Activated CD8-positive, alpha-beta memory T cell treated with anti-CD3 and anti-CD28 coated beads, Interleukin-2, amount 50 U/mL, for 24 hours (primary cell): ENCODE data around the gene ASF1B.
"Not testable (repeated sequence)": the region's sequence is repeated elsewhere in the genome, so short reads cannot be mapped to it uniquely, and the experiment has no call there.

Experiments
- DNase-seq: peaks from one replicate; pipeline ENCODE4 v3.0.0-alpha.2; 2020; ENCODE audit errors: extremely low read depth

The ASF1B gene

DNA sequence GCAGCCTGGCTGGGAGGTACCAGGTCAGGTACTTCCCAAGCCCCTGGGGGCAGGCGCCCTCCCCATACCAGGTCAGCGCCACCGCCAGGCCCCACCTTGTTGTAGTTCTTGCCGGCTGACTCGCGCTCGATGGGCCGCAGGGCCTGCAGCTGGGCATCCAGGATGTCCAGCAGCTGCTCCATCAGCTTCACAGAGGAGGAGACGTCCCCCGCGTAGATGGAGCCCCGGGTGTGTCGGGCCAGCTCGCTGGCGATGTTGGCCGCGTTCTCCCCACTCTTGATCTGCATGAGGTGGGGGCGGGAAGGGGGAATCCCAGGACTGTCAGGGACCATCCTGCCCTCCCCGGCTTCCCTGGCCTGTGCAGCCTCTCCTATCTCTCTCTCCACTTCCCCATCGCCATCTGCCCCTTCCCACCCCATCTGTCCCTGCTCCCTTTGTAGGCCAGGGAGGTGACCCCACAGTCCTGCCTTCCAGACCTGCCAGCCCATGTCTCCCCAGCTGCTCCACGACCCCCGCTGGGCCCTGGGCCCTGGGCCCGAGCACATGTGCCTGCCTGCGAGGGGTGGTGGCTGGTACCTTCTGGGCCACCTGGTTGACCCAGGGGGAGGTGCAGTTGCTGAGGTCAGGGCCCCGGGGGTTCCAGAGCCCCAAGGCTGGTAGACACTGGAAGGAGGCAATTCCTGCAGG lies 23.8 kb upstream of the ASF1B start:
- DNase-seq = no peak

GRCh38 chr19:14159059-14159458 lies 22.7 kb upstream of the ASF1B start:
- DNase-seq = no peak

GRCh38 chr19:14158276-14159023 lies 22.1 kb upstream of the ASF1B start:
- no peak for DNase-seq

DNA sequence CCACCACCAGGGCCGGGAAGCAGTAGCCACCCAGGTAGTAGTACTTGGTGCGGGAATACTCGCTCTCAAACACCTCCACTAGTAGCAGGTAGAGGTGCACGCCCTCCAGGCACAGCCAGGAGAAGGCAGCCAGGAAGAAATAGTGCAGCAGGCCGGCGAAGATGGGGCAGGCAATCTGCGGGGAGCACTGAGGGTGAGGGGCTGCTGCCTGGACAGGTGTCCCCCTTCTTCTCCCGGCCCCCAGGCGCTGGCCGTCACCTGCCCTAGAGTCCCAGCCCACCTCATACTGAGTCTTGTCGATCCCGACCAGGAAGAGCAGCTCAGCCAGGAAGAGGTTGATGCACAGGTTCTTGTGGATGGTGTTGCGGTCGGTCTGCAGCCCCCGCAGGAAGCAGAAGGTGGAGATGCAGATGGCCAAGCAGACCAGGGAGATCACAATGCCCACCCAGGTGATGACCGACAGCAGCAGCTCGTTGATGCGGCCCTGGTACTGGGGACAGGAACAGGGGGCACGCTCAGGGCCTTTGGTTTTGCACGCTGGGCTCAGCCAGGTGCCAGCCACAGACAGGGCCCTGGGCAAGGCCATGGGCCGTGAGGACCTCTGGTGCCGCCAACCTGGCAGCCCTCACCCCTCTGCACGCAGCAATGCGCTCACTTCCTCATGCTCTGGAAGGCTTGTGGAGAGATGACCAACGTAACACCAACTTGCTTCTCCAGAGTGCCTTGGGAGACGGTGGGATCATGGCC lies 20.8 kb upstream of the ASF1B start:
- DNase-seq = no peak

GRCh38 chr19:14156122-14156521 lies 19.7 kb upstream of the ASF1B start:
- DNase-seq = no peak

DNA sequence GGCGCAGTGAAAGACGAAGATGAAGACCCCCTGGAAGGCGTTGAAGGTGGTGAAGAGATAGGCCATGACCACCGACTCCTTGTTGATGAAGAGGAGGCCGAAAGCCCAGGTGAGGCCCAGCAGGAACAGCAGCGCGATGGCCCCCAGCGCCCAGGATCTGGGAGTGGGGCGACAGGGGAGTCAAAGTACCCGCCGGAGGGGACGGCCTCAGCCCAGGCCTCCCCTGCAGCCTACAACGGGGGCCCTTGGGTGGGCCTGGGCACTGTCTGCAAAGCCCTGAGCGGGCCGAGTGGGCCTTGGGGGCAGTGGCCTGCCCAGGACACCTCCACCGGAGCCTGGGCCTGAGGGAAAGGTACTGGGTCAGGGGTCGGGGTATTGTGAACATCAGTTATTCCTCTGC lies 19.0 kb upstream of the ASF1B start:
- no peak for DNase-seq

GRCh38 chr19:14152713-14153112 lies 16.3 kb upstream of the ASF1B start:
- DNase-seq = no peak

DNA sequence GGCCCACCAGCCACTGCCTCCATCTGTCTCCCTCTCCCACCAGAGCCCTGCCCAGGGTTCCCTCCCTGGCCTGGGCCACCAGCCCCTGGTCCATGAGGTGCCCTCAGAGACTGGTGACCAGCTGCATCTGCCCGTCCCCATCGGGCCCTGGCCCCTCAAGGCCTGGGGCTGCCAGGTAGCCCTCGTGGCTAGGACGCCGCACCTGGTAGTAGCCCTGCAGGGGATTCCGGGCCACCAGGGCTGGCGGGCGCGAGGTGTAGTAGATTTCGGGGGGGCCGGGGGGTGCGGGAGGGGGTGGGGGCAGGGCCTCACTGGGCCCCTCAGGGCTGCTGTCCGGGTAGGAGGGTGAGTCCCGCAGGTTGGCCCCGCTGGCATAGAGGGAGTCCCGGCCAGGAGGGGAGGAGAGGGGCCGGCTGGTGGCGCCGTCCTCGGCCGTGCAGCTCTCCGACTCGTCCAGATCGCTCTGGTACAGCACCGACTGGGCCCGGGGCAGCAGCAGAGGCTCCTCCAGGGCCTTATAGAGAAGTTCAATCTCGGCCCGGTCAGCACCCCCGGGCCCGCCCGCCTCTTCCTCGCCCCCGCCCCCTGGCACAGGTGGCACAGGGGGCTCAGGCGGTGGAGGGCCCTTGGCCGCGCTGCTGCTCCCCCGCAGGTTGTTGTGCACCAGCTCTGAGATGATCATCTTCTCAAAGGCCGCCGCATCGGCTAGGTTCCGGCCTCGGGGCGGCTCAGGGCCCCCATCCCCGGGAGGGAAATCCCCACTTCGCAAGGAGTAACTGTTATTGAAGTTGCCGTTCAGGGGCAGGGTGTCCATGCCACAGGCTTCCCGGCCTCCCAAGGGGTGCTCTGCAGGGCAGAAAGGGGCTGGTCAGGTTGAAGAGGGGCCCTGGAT lies 14.6 kb upstream of the ASF1B start:
- no peak for DNase-seq

- DNase-seq = no peak
These were observed 13.8 kb upstream of the ASF1B start for GRCh38 chr19:14150041-14150769.

GRCh38 chr19:14149509-14149994 lies 13.2 kb upstream of the ASF1B start:
- no peak for DNase-seq

DNA sequence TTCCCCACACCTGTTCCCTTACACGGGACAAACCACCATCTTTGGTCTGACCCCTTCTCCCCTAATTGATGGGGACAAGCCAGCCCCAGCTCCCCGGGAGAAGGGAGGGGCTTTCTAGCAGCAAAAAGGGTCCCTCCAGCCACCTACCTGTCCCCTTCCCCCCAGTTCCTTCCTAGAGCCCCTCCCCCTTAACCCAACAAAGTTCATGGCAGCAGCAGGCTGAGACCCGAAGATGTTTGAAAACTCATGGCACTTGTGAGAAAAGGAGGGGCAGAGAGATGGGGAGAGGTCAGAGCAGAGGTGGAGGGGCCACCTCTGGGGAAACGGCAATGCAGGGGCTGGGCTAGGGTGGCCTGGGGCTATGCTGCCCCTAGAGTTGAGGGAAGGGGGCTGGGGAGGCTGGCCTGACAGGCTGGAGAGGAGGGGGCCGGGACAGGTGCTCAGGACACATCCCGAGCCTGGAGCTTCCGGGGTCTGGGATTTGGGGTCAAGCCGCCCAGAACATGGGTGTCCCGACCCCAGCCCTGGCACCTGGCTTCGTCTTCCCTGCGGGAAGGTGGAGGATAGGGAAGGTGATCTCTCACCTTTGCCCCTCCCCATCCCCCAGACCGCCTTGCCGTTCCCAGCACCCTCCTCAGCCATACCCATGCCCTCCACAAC lies 12.5 kb upstream of the ASF1B start:
- no peak for DNase-seq

- DNase-seq = no peak
These were observed 11.6 kb upstream of the ASF1B start for GRCh38 chr19:14147797-14148605.

DNA sequence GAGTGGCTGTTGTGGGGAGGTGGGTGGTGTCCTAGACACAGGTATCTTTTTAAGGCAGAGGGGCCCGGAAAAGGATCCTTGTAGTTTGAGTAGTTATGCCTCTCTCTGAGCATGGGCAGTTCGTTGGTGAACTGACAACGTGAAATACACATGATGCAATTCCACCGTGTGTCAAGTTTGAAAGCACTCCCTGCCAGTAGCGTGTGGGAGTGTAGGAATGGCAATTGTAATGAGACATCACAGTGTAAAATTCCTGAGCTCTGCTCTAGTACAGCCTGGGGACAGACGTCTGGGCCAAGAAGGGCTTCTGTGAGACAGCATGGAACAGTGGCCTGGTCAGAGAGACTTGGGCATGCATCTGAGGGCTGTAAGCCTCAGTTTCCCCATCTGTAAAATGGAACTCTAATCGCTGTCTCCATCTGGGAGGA lies 10.4 kb upstream of the ASF1B start:
- DNase-seq = no peak

DNA sequence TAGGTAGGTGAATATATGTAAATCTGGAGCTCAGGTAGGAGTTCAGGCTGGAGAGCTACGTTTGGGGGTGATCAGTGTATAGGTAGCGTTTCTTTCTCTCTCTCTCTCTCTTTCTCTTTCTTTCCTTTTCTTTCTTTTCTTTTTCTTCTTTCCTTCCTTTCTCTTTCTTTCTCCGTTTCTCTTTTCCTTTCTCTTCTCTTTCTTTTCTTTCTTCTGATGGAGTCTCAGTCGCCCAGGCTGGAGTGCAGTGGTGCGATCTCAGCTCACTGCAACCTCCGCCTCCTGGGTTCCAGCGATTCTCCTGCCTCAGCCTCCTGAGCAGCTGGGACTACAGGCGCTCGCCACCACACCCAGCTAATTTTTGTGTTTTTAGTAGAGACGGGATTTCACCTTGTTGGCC lies 9.8 kb upstream of the ASF1B start:
- not testable (repeated sequence) for DNase-seq

- no peak for DNase-seq
These were observed 9.0 kb upstream of the ASF1B start for GRCh38 chr19:14145381-14145780.

DNA sequence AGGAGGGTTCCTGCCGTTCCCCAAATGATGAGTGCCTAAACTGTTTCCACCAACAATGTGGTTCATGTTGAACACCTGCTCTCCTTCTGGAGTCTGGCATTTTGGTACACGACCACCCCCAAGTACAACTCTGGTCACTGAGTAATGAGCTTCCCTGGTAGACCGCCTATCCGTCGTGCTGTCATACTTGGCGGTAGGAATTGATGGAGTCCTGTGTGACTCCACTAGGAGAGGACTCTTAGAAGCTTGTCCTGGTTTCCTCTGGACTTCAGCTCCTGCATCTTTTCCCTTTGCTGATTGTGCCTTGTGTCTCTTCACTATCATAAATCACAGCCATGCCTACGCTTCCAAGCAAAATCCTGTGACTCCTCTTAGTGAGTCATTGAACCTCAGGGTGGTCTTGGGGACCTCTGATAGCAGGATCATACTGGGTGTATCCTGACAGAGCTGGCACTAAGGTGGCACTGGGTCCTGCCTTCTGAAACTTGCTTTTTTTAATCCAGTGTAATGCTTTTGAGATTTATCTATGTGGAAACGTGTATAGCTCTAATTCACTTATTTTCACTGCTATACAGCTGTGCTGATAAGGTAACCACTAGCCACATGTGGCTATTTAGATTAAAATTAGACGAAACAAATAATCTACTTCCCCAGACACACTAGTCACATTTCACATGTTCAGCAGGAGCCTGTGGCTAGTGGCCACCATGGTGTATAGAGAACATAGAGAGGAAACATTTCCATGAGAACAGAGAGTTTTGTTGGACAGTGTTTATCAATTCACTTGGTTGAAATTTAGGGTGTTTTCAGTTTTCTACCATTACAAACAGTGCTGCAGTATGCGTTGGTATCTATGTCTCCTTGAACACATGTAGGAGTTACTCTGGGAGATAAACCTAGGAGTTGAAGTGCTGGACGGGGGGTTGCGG lies 6.1 kb upstream of the ASF1B start:
- DNase-seq = no peak

DNA sequence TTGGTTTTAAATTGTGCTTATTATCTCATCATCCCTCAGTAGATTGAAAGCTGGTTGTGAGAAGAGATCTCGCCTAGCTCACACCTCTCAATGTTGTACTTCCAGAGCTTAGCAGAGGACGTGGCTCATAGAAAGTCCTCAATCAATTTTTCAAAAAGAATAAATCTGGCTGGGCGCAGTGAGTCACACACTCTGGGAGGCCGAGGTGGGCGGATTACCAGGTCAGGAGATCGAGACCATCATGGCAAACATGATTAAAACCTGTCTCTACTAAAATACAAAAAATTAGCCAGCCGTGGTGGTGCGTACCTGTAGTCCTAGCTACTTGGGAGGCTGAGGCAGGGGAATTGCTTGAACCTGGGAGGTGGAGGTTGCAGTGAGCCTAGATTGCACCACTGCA lies 4.7 kb upstream of the ASF1B start:
- no peak for DNase-seq

- no peak for DNase-seq
These were observed 3.6 kb upstream of the ASF1B start for GRCh38 chr19:14139944-14140343.
